ENCODE data around the gene PTPRN2.

DNA sequence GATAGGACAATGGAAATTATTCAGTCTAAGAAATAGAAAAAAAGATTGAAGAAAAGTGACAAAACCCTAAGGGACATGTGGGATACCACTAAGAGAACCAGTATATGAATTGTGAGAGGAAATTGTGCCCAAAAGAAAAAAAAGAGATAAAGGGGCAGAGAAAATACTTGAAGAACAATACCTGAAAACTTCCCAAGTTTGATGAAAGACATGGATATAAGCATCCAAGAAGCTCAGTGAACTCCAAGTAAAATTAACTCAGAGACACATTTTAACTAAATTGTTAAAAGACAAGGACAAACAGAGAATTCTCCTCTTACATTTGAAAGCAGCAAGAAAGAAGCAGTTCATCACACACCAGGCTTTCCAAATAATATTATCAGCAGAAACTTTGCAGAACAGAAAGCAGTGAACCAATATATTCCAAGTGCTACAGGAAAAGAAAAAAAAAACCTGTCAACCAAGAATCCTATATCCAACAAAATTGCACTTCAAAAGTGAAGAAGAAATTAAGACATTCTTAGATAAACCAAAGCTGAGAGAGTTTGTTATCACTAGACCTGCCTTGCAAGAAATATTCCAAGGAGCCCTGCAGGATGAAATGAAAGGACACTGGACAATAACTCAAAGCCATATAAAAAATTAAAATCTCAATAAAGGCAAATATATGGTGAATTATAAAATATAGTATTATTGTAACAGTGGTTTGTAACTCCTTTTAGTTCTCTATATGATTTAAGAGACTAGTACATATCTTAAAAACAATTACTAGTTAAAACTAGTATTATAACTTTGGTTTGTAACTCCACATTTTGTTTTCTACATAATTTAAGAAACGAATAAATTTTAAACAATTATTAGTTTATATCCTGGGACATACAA, 470.0 kb downstream of the PTPRN2 start:
- TF ChIP-seq CTCF (IDR thresholded peaks at IDR 0.05) (no peak), ZFX (IDR thresholded peaks at IDR 0.05; ENCODE audit: borderline replicate concordance) (no peak)
